Measurements from ENCODE around the gene TMEM165. TPM values are rescaled to one million over a fixed set of nuclear protein-coding genes. Genes with fewer than 3 reads are reported as not detected.

The TMEM165 gene
- total and polyA plus RNA-seq, 10 of the 15 experiments (the other 5 are each of a cell fraction or from before 2014, with no cell fraction given), result 18.3 to 141 (median 81.1) TPM

- TF ChIP-seq ZBTB40 (IDR thresholded peaks at IDR 0.05; ENCODE audit: borderline replicate concordance), result no peak
- TF ChIP-seq CREB1 (IDR thresholded peaks at IDR 0.05; ENCODE audit: low read depth), result peak; percentile 90
- TF ChIP-seq SIX5 (IDR thresholded peaks at IDR 0.05; ENCODE audit: low read depth, low read length, severe bottlenecking), result no peak
- TF ChIP-seq REST (IDR thresholded peaks at IDR 0.05; ENCODE audit: low read depth, low read length), result no peak
- TF ChIP-seq MEF2B (IDR thresholded peaks at IDR 0.05; ENCODE audit: partially characterized antibody, poor library complexity, severe bottlenecking), result peak; percentile 18
- TF ChIP-seq, protein P1, sequence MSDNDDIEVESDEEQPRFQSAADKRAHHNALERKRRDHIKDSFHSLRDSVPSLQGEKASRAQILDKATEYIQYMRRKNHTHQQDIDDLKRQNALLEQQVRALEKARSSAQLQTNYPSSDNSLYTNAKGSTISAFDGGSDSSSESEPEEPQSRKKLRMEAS (IDR thresholded peaks at IDR 0.05; ENCODE audit: low read depth, low read length), result peak; percentile 75; the same call in 1 of the 2 replicates
- TF ChIP-seq KLF5 (IDR thresholded peaks at IDR 0.05; ENCODE audit: partially characterized antibody), result no peak
- TF ChIP-seq IRF4 (IDR thresholded peaks at IDR 0.05; ENCODE audit: low read depth, low read length), result no peak
- peak; percentile 49; the same call in 1 of the 2 replicates for TF ChIP-seq RELB (IDR thresholded peaks at IDR 0.05; ENCODE audit: low read depth)
- TF ChIP-seq RAD21 (IDR thresholded peaks at IDR 0.05; ENCODE audit: insufficient read depth, low read depth, low read length), result no peak
- no peak for TF ChIP-seq ELK1 (IDR thresholded peaks at IDR 0.05; ENCODE audit: low read depth, low read length)
- 0 out of 2 replicates have a peak, but pooled peaks have one; percentile 30 for TF ChIP-seq CHD1 (IDR thresholded peaks at IDR 0.05; ENCODE audit: low read depth, low read length)
- TF ChIP-seq BRCA1 (IDR thresholded peaks at IDR 0.05; ENCODE audit: low read depth, low read length), result no peak
- no peak for TF ChIP-seq STAT3 (IDR thresholded peaks at IDR 0.05; ENCODE audit: low read depth, low read length)
Measured at GRCh38 chr4:55395529-55396307, at the start of gene TMEM165 (continued).
